ENCODE measurements around the gene RPS21.

The RPS21 gene

DNA sequence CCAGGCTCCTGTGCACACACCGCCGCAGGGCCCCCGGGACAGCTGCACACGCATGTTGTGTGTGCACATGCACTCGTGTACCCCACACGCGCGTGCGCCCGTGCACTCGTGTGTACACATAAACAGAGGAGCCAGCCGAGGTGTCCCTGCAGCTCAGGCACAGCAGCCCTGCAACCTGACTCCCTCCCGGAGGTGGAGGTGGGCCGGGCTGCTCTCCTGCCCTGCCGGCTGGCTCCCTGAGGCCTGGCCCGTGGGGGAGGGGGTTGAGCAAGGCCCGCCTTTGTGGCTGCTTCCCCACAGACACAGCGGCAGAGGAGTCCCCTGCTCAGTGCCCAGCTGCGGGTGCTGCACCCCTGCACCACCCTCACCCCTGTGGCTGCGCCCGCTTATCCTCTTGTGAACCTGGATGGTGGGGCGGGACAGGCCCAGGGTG is 39.8 kb downstream of the RPS21 start:
- DNase-seq (ENCODE audit: low read depth), result no peak

- no peak for DNase-seq (ENCODE audit: low read depth)
Measured at GRCh38 chr20:62427172-62428001, 40.5 kb downstream of the RPS21 start, which contains the start of gene RBBP8NL. Gene RBBP8NL, minus strand, starts transcription at chr20:62427539. Its CDS starts 7,892 bp downstream, at chr20:62419647.

DNA sequence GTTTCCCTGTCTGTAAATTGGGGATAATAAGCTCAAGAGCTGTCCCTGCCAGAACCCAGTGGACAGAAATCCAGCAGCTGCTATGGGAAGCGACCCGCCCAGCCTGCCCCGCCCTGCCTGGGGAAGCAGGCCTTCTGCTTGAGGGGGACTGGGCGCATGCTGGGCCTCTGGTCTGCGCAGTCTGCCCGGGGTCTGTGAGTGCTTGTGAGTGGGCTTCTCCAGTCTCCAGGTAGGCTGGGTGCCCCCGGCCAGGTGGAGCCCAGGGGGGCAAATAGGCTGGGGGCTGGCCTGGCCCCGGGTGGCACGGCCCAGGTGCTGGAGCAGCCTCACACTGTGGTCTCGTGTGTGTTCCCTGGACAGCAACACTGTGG is 41.1 kb downstream of the RPS21 start:
- no peak for DNase-seq (ENCODE audit: low read depth)

GRCh38 chr20:62428396-62429295 is 41.7 kb downstream of the RPS21 start:
- DNase-seq (ENCODE audit: low read depth), result no peak

DNA sequence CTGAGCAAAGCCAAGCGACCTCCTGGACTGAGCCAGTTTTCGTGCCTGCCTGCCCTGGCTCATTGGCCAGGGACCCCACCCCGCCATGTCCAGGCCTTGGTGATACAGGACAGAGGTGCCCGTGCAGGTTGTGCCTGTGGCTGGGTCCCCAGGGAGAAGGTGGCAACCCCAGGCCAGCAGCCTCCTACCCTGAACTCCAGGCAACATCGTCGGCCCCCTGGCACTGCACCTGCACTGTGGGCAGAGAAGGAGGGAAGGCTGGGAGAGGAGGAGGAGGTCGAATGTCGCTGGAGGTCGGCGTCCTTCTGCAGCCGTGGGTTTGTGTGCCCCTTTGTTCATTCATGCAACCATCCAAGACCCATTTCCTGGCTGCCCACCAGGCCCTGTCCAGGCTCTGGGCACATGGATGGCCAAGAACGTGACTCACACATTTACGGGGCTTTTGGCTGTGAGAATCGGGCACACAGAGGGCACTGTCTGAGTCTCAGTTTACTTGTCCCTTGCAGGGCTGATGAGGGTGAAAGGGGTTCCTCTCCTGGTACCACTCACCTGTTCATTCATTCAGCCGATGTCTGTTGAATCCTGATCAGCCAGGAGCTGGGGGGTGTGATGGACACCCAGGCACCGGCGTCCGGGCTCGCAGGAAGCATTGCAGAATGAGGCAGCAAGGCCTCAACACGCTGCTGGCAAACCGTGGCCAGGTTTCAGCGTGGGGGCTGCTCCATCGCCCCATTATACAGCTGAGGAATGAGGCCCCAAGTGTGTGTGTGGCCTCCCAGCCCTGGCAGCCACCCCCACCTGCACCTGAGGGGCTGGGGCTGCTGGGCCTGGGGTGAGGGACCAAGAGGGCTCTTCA is 42.8 kb downstream of the RPS21 start:
- DNase-seq (ENCODE audit: low read depth), result no peak

- no peak for DNase-seq (ENCODE audit: low read depth)
Measured at GRCh38 chr20:62430311-62430853, 43.5 kb downstream of the RPS21 start.

GRCh38 chr20:62430866-62431447 is 44.1 kb downstream of the RPS21 start:
- DNase-seq (ENCODE audit: low read depth), result no peak

DNA sequence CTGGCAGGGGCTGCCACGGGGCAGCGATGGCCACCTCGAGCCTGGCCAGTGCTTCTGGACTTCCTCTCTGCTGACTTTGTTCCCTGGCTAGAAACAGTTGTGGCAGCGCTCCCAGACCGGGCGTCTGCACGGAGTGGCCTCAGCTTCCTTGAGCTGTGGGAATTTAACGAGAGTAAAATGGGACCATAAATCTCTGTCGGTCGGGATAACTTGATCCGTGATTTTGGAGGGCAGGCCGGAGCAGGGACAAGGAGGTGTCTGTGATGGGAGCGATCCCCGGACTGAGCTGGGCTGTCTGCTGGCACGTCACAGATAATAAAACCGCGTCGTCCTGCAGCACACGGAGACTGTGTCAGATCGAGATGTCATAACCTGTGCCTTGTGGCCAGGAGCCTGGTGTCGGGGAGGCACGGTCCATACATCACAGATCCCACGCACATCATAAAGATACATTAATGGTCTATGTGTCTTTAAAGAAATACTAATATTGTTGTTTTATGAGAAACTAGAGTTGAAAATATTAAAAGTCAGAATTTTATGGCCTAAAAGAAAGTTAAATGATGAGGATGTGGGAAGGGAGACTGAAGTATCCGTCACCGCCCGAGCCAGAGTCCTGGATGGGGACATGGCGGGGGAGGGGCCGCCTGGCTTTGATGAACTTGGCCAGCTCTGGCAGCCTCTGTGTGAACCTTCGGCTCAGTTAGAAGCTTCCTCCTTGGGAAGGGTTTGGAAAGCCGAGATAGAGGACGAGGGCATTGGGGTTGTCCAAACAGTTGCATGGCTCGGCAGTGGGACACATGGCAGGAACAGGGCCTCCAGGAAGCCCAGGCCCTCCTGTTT is 47.0 kb downstream of the RPS21 start:
- no peak for DNase-seq (ENCODE audit: low read depth)

DNA sequence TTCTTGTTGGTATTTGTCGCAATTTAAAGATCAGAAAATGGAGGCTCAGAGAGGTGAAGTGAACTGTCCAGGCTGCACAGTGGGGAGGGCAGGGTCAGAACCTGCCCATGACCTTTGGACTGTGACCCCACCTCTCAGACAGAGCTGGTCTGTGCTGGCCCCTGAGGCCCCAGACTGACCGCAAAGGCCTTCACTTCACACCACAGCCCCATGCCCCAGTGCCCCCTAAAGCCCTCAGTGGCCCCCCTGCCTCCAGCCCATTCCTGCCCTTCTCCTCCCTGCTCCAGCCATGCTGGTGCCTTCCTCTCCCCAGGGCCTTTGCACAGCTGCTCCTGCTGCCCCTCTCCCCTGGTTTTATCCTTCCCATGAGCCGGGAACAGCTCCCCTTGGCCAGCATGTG is 49.8 kb downstream of the RPS21 start:
- no peak for DNase-seq (ENCODE audit: low read depth)

DNA sequence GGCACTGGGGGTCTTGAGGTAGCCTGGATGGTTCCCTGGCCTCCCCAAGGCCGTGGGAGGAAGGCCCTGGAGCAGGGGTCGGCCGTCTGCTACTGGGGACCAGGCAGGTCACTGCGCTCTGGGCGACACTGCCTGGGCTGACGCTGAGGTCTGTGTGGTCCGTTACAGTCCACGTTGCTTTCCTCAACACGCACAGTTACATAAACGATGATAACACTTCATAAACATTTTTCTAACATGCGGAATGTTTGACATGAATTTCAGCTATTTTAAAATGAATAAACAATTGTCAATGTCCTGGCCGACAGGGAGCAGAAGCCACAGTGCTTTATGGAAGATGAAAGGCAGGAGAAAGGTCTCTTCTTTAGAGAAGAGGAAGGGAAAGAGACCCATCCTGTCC is 50.6 kb downstream of the RPS21 start:
- DNase-seq (ENCODE audit: low read depth), result no peak

DNA sequence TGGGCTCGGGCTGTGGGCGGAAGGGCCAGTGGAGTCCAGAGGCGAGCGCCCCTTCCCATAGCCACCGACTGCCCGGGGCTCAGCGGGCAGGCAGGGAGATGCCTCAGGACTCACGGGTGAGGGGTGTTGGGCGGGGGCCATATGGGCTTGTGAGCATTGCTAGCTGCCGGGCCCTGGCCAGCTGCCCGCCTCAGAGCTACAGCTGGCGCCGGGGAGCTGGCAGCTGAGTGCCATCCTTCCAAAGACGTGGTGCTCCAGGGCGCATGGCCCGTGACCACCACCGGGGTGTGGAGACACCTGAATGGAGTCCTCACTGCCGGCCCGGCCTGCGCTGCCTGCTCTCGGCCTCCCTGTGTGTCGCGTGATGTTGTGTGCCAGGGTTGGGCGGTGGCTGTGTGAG is 51.0 kb downstream of the RPS21 start:
- no peak for DNase-seq (ENCODE audit: low read depth)
